ENCODE results near the gene ATP8B4. TPM values are rescaled to one million over a fixed set of nuclear protein-coding genes. Genes with fewer than 3 reads are reported as not detected.

ATP8B4 gene
- total and polyA plus RNA-seq, 12 donors, result 0.39 to 5.3 (median 1.6) TPM

GRCh38 chr15:49823987-49824774, 294.9 kb downstream of the ATP8B4 start:
- intact Hi-C loops (cut with DNase I), result no loop called here
- Histone ChIP-seq H3K27ac (no peak overlapping the region), H3K4me1 (no peaks in the 10 kb centered on the region), H3K4me3 (no peak overlapping the region), H3K36me3 (no peaks in the 10 kb centered on the region), H3K9me3 (peaks cover 0 to 7% (median 0%) of the 10 kb centered on the region in 11 donors), H3K27me3 (no peaks in the 10 kb centered on the region)
- 71 to 82% methylated on average over 5 of the region's 5 CpGs for WGBS, 2 donors
- ATAC-seq, result no peak
- TF ChIP-seq CTCF (IDR thresholded peaks at IDR 0.05), result no peak
- DNase-seq, result no peak

GRCh38 chr15:49817100-49817499, 301.9 kb downstream of the ATP8B4 start:
- WGBS, 2 donors, result 81 to 85% methylated on average over 2 of the region's 2 CpGs
- Histone ChIP-seq H3K27ac (no peak overlapping the region), H3K36me3 (no peaks in the 10 kb centered on the region), H3K4me1 (peaks cover 0 to 9% (median 0%) of the 10 kb centered on the region in 9 donors), H3K9me3 (peaks cover 0 to 8% (median 0%) of the 10 kb centered on the region in 11 donors), H3K27me3 (no peaks in the 10 kb centered on the region), H3K4me3 (no peak overlapping the region)
- DNase-seq (no peak), ATAC-seq (no peak)
- no peak for TF ChIP-seq CTCF (IDR thresholded peaks at IDR 0.05)
- intact Hi-C loops (cut with DNase I), result no loop called here

GRCh38 chr15:49815950-49816349, 303.1 kb downstream of the ATP8B4 start:
- DNase-seq (no peak), ATAC-seq (peak in 4 of 8 donors; percentile 18 to 49 (median 32))
- Histone ChIP-seq H3K9me3 (peaks cover 0 to 8% (median 0%) of the 10 kb centered on the region in 11 donors), H3K27me3 (no peaks in the 10 kb centered on the region), H3K27ac (peak overlapping the region in 2 of 10 donors; percentile 29 to 41), H3K4me3 (no peak overlapping the region), H3K4me1 (peaks cover 0 to 9% (median 0%) of the 10 kb centered on the region in 9 donors), H3K36me3 (no peaks in the 10 kb centered on the region)
- no peak for TF ChIP-seq CTCF (IDR thresholded peaks at IDR 0.05)
- WGBS, 2 donors, result 32 to 47% methylated on average over 3 of the region's 3 CpGs
- intact Hi-C loops (cut with DNase I), result no loop called here

GRCh38 chr15:49815526-49815925, 303.5 kb downstream of the ATP8B4 start:
- Histone ChIP-seq H3K4me1 (peaks cover 0 to 9% (median 0%) of the 10 kb centered on the region in 9 donors), H3K9me3 (peaks cover 0 to 8% (median 0%) of the 10 kb centered on the region in 11 donors), H3K27me3 (no peaks in the 10 kb centered on the region), H3K36me3 (no peaks in the 10 kb centered on the region), H3K27ac (peak overlapping the region in 1 of 10 donors; percentile 41), H3K4me3 (no peak overlapping the region)
- intact Hi-C loops (cut with DNase I), result no loop called here
- no peak for DNase-seq
- ATAC-seq, result no peak
- WGBS, 2 donors, result 61% methylated on average over 1 of the region's 1 CpG
- TF ChIP-seq CTCF (IDR thresholded peaks at IDR 0.05), result no peak
